Activated CD8-positive, alpha-beta T cell treated with anti-CD3 and anti-CD28 coated beads for 36 hours (primary cell): ENCODE results near the gene KPNA4. TPM values are rescaled to one million over a fixed set of nuclear protein-coding genes. Genes with fewer than 3 reads are reported as not detected.

Experiments used
- ATAC-seq: fragments of 200-7000 bp; cut with Tn5 transposase; one replicate; pipeline ENCODE4 v1.10.0; 2021; ENCODE audit warnings: mild to moderate bottlenecking, moderate library complexity
- CTCF ChIA-PET: fragments of 350-600 bp; sonication (Branson Sonifier 250); formaldehyde crosslinking; loops from one replicate; lab custom pipeline; 2021; ENCODE audit warnings: antibody characterized with exemption; lab: Charles Lee
- POLR2A ChIA-PET: fragments of 350-600 bp; sonication (Branson Sonifier 250); formaldehyde crosslinking; loops from one replicate; lab custom pipeline; 2021; ENCODE audit warnings: antibody characterized with exemption; lab: Charles Lee
- DNase-seq: peaks from one replicate; pipeline ENCODE4 v3.0.0-alpha.2; 2020
- H3K27ac Mint-ChIP-seq: one replicate; pipeline ENCODE4 v1.8.0; 2021; ENCODE audit warnings: mild to moderate bottlenecking, mixed read lengths
- H3K27me3 Mint-ChIP-seq: one replicate; pipeline ENCODE4 v1.8.0; 2021; ENCODE audit warnings: mixed read lengths
- H3K36me3 Mint-ChIP-seq: one replicate; pipeline ENCODE4 v1.8.0; 2021; ENCODE audit warnings: low read depth, mixed read lengths
- H3K4me1 Mint-ChIP-seq: one replicate; pipeline ENCODE4 v1.8.0; 2021; ENCODE audit warnings: low read depth, mixed read lengths
- H3K4me3 Mint-ChIP-seq: one replicate; pipeline ENCODE4 v1.8.0; 2021; ENCODE audit warnings: mild to moderate bottlenecking, moderate library complexity, mixed read lengths
- H3K9me3 Mint-ChIP-seq: one replicate; pipeline ENCODE4 v1.8.0; 2021; ENCODE audit warnings: mixed read lengths
- CTCF ChIP-seq: fragments of 200-600 bp; IDR thresholded peaks from one replicate; pipeline ENCODE4 v1.8.0; 2022; ENCODE audit warnings: antibody characterized with exemption, mild to moderate bottlenecking
- intact Hi-C: fragments of 100-400 bp; cut with micrococcal nuclease; formaldehyde crosslinking; loops from one replicate; pipeline ENCODE4 v1.10.0; 2022
- total RNA-seq, 2 experiments: library from RNA; stranded (reverse); gene quantifications; one replicate each; pipeline ENCODE4 v1.2.3, GENCODE V29; 2021

Gene KPNA4
- total RNA-seq, 2 experiments from 2014 or later = 50.6 to 51.0 TPM

- Mint-ChIP-seq H3K27me3 (no peaks in the 10 kb centered on the region), H3K36me3 (peaks cover 15% of the 10 kb centered on the region), H3K4me1 (peaks cover 16% of the 10 kb centered on the region), H3K27ac (peak overlapping the region; percentile 96), H3K9me3 (peaks cover 2% of the 10 kb centered on the region), H3K4me3 (peak overlapping the region; percentile 97)
- ATAC-seq = no peak
- POLR2A ChIA-PET = interaction anchor here (0.9 to 3.4 kb wide), 5 partner anchors 8 to 51 kb away, joined by 3 to 28 read pairs (median 7); partner anchors contain the start of genes IFT80 and SMC4
- TF ChIP-seq CTCF = no peak
- intact Hi-C loops = no loop called here
- DNase-seq = no peak
- CTCF ChIA-PET = interaction anchor here (1.2 to 1.5 kb wide), 2 partner anchors 8 to 42 kb away, joined by 3 read pairs; no protein-coding TSS in a partner anchor
These were observed 114.5 kb downstream of the KPNA4 start for GRCh38 chr3:160450846-160451245.

GRCh38 chr3:160449636-160450598 is 115.5 kb downstream of the KPNA4 start, which contains the start of gene TRIM59:
Gene TRIM59, minus strand, starts transcription at chr3:160449786. Its CDS starts 10,603 bp downstream, at chr3:160439183.
- POLR2A ChIA-PET = interaction anchor here (1.2 to 3.4 kb wide), 14 partner anchors 9 to 306 kb away, joined by 3 to 28 read pairs (median 6); partner anchors contain the start of genes IFT80 and SMC4
- intact Hi-C loops = loop anchor here (5.0 kb wide), 2 partner anchors 37 to 307 kb away; partner anchors contain the start of gene PPM1L
- DNase-seq = peak; percentile 99
- peak; percentile 96 for ATAC-seq
- Mint-ChIP-seq H3K4me3 (peak within 1 kb of the TSS; percentile 97), H3K4me1 (peaks cover 19% of the 10 kb centered on the region), H3K27me3 (no peaks in the 10 kb centered on the region), H3K27ac (peak within 1 kb of the TSS; percentile 96), H3K36me3 (peaks cover 21% of the 10 kb centered on the region), H3K9me3 (peaks cover 2% of the 10 kb centered on the region)
- CTCF ChIA-PET = interaction anchor here (0.9 to 1.8 kb wide), 5 partner anchors 9 to 56 kb away, joined by 3 to 9 read pairs (median 3); no protein-coding TSS in a partner anchor
- no peak for TF ChIP-seq CTCF

- H3K36me3 Mint-ChIP-seq = peaks cover 27% of the 10 kb centered on the region
- peak; percentile 42 for ATAC-seq
- ChIA-PET CTCF (interaction anchor here (0.9 to 1.8 kb wide), 4 partner anchors 10 to 56 kb away, joined by 3 to 9 read pairs (median 3); no protein-coding TSS in a partner anchor), POLR2A (interaction anchor here (1.0 to 3.4 kb wide), 16 partner anchors 10 to 306 kb away, joined by 3 to 28 read pairs (median 6); partner anchors contain the start of genes IFT80 and SMC4)
- H3K27me3 Mint-ChIP-seq = no peaks in the 10 kb centered on the region
- H3K4me3 Mint-ChIP-seq = peak overlapping the region; percentile 97
- H3K9me3 Mint-ChIP-seq = peaks cover 2% of the 10 kb centered on the region
- TF ChIP-seq CTCF = no peak
- DNase-seq = peak; percentile 55
- intact Hi-C loops = loop anchor here (5.0 kb wide), 2 partner anchors 38 to 308 kb away; partner anchors contain the start of gene PPM1L
- peak overlapping the region; percentile 96 for H3K27ac Mint-ChIP-seq
- H3K4me1 Mint-ChIP-seq = peaks cover 24% of the 10 kb centered on the region
These were observed 116.3 kb downstream of the KPNA4 start for GRCh38 chr3:160448845-160449635.

- ChIA-PET CTCF (interaction anchor here (1.2 kb wide), 1 partner anchor 28 kb away, joined by 3 read pairs; no protein-coding TSS in a partner anchor), POLR2A (interaction anchor here (1.8 kb wide), 1 partner anchor 11 kb away, joined by 5 read pairs; no protein-coding TSS in a partner anchor)
- peaks cover 2% of the 10 kb centered on the region for H3K9me3 Mint-ChIP-seq
- peaks cover 29% of the 10 kb centered on the region for H3K4me1 Mint-ChIP-seq
- ATAC-seq (no peak), DNase-seq (no peak)
- peaks cover 38% of the 10 kb centered on the region for H3K36me3 Mint-ChIP-seq
- H3K27ac Mint-ChIP-seq = no peak overlapping the region
- no peak for TF ChIP-seq CTCF
- peak overlapping the region; percentile 21 for H3K4me3 Mint-ChIP-seq
- intact Hi-C loops = loop anchor here (5.0 kb wide), 2 partner anchors 40 to 310 kb away; partner anchors contain the start of gene PPM1L
- H3K27me3 Mint-ChIP-seq = no peaks in the 10 kb centered on the region
These were observed 117.8 kb downstream of the KPNA4 start for GRCh38 chr3:160447544-160447943.
